Right atrium auricular region (tissue), 2 donors: ENCODE measurements around the gene ZDHHC9. TPM values are rescaled to one million over a fixed set of nuclear protein-coding genes. Genes with fewer than 3 reads are reported as not detected.

ENCODE experiments used
- DNase-seq: peaks from one replicate; pipeline ENCODE4 v3.0.0-alpha.2; 2019; ENCODE audit warnings: low spot score
- H3K27ac ChIP-seq, 2 donors: fragments of 200-600 bp; sonication (generic); 1 replicate in 1 of 2; 2 replicates in 1 of 2; pipeline ENCODE4 v1.5.1; 2016 to 2019
- H3K27me3 ChIP-seq, 2 donors: fragments of 200-600 bp; sonication (generic); one replicate each; pipeline versions ENCODE4 v1.5.1 to v1.6.0; 2017 to 2019
- H3K36me3 ChIP-seq: fragments of 200-600 bp; sonication (generic); one replicate; pipeline ENCODE4 v1.5.1; 2016
- H3K4me1 ChIP-seq, 2 donors: fragments of 200-600 bp; sonication (generic); one replicate each; pipeline versions ENCODE4 v1.5.1 to v1.6.0; 2017 to 2019
- H3K4me3 ChIP-seq, 2 donors: fragments of 200-600 bp; sonication (generic); 1 replicate in 1 of 2; 2 replicates in 1 of 2; pipeline ENCODE4 v1.5.1; 2017 to 2019; ENCODE audit warnings: mild to moderate bottlenecking in 1 of 2, moderate library complexity in 1 of 2
- H3K9me3 ChIP-seq, 2 donors: fragments of 200-600 bp; sonication (generic); one replicate each; pipeline ENCODE4 v1.5.1; 2019
- CTCF ChIP-seq, 2 donors: fragments of 200-600 bp; sonication (generic); IDR thresholded peaks; one replicate each; pipeline ENCODE4 v1.5.1; 2019; ENCODE audit warnings: antibody characterized with exemption in 2 of 2
- total RNA-seq, 2 donors: library from RNA; depleted of rRNA; stranded (reverse); fragments of >200 nt; gene quantifications; one replicate each; pipeline ENCODE4 v1.1.0, GENCODE V29; 2016

The ZDHHC9 gene
- total RNA-seq, 2 donors from 2014 or later, result 10.6 to 11.4 TPM

- Histone ChIP-seq H3K9me3 (no peaks in the 10 kb centered on the region), H3K27me3 (no peaks in the 10 kb centered on the region), H3K27ac (no peak overlapping the region), H3K4me3 (no peak overlapping the region), H3K36me3 (no peaks in the 10 kb centered on the region), H3K4me1 (no peaks in the 10 kb centered on the region)
- DNase-seq, result no peak
- TF ChIP-seq CTCF (IDR thresholded peaks at IDR 0.05), result no peak
These were observed 46.3 kb downstream of the ZDHHC9 start for GRCh38 chrX:129797251-129797906.

GRCh38 chrX:129795584-129795983 is 48.1 kb downstream of the ZDHHC9 start:
- no peaks in the 10 kb centered on the region for H3K36me3 ChIP-seq
- TF ChIP-seq CTCF (IDR thresholded peaks at IDR 0.05), result no peak
- no peak overlapping the region for H3K4me3 ChIP-seq
- DNase-seq, result no peak
- no peaks in the 10 kb centered on the region for H3K9me3 ChIP-seq
- no peaks in the 10 kb centered on the region for H3K4me1 ChIP-seq
- H3K27me3 ChIP-seq, result no peaks in the 10 kb centered on the region
- no peak overlapping the region for H3K27ac ChIP-seq

GRCh38 chrX:129793604-129794191 is 50.0 kb downstream of the ZDHHC9 start:
- Histone ChIP-seq H3K4me1 (no peaks in the 10 kb centered on the region), H3K36me3 (no peaks in the 10 kb centered on the region), H3K27ac (no peak overlapping the region), H3K9me3 (no peaks in the 10 kb centered on the region), H3K27me3 (no peaks in the 10 kb centered on the region), H3K4me3 (no peak overlapping the region)
- TF ChIP-seq CTCF (IDR thresholded peaks at IDR 0.05), result no peak
- no peak for DNase-seq

- H3K36me3 ChIP-seq, result no peaks in the 10 kb centered on the region
- H3K27me3 ChIP-seq, result no peaks in the 10 kb centered on the region
- no peak overlapping the region for H3K4me3 ChIP-seq
- H3K4me1 ChIP-seq, result no peaks in the 10 kb centered on the region
- H3K27ac ChIP-seq, result no peak overlapping the region
- no peak for DNase-seq
- no peaks in the 10 kb centered on the region for H3K9me3 ChIP-seq
- TF ChIP-seq CTCF (IDR thresholded peaks at IDR 0.05), result no peak
These were observed 50.9 kb downstream of the ZDHHC9 start for GRCh38 chrX:129792586-129793291.

- H3K36me3 ChIP-seq, result no peaks in the 10 kb centered on the region
- DNase-seq, result no peak
These were observed 51.6 kb downstream of the ZDHHC9 start for GRCh38 chrX:129791961-129792570.

More at GRCh38 chrX:129791961-129792570, 51.6 kb downstream of the ZDHHC9 start:
- no peak overlapping the region for H3K4me3 ChIP-seq
- H3K9me3 ChIP-seq, result no peaks in the 10 kb centered on the region
- no peak for TF ChIP-seq CTCF (IDR thresholded peaks at IDR 0.05)
- H3K27ac ChIP-seq, result no peak overlapping the region
- no peaks in the 10 kb centered on the region for H3K27me3 ChIP-seq
- H3K4me1 ChIP-seq, result no peaks in the 10 kb centered on the region
